ENCODE results near the gene GPN2.
"Not testable (repeated sequence)": the region's sequence is repeated elsewhere in the genome, so short reads cannot be mapped to it uniquely, and the experiment has no call there.

GPN2 gene

GRCh38 chr1:26839339-26839722 is 50.8 kb downstream of the GPN2 start:
- H3K4me3 ChIP-seq (replicated peaks; ENCODE audit: insufficient read depth, low read length) = no peak overlapping the region
- no peaks in the 10 kb centered on the region for H3K27me3 ChIP-seq (ENCODE audit: insufficient read depth, poor library complexity, severe bottlenecking)
- H3K27ac ChIP-seq (replicated peaks) = no peak overlapping the region
- no peak for DNase-seq (ENCODE audit: low read depth in 1 of 2, low spot score in 1 of 2)
- TF ChIP-seq SPI1 (IDR thresholded peaks at IDR 0.05; ENCODE audit: borderline replicate concordance, low read depth) (no peak), REST (IDR thresholded peaks at IDR 0.05; ENCODE audit: insufficient replicate concordance, low read depth) (no peak), POLR2AphosphoS5 (IDR thresholded peaks at IDR 0.05; ENCODE audit: low read depth) (no peak), GABPA (IDR thresholded peaks at IDR 0.05; ENCODE audit: low read depth) (no peak), CTCF (IDR thresholded peaks at IDR 0.05; ENCODE audit: insufficient read depth, low read length) (no peak)

- H3K4me3 ChIP-seq (replicated peaks; ENCODE audit: insufficient read depth, low read length) = no peak overlapping the region
- no peaks in the 10 kb centered on the region for H3K27me3 ChIP-seq (ENCODE audit: insufficient read depth, poor library complexity, severe bottlenecking)
- DNase-seq (ENCODE audit: low read depth in 1 of 2, low spot score in 1 of 2) = peak in 1 of 2 experiments; percentile 53
- no peak for TF ChIP-seq POLR2AphosphoS5 (IDR thresholded peaks at IDR 0.05; ENCODE audit: low read depth)
- TF ChIP-seq CTCF (IDR thresholded peaks at IDR 0.05; ENCODE audit: insufficient read depth, low read length) = no peak
- TF ChIP-seq SPI1 (IDR thresholded peaks at IDR 0.05; ENCODE audit: borderline replicate concordance, low read depth) = no peak
- TF ChIP-seq GABPA (IDR thresholded peaks at IDR 0.05; ENCODE audit: low read depth) = no peak
- no peak for TF ChIP-seq REST (IDR thresholded peaks at IDR 0.05; ENCODE audit: insufficient replicate concordance, low read depth)
- H3K27ac ChIP-seq (replicated peaks) = 0 out of 2 replicates have a peak overlapping the region, but pooled peaks have one; percentile 12
Observed at GRCh38 chr1:26838474-26839338, 51.4 kb downstream of the GPN2 start.

- H3K27me3 ChIP-seq (ENCODE audit: insufficient read depth, poor library complexity, severe bottlenecking); H3K4me3 ChIP-seq (replicated peaks; ENCODE audit: insufficient read depth, low read length); DNase-seq (ENCODE audit: low read depth in 1 of 2, low spot score in 1 of 2); H3K27ac ChIP-seq (replicated peaks): not testable (repeated sequence)
Observed at GRCh38 chr1:26837665-26838064, 52.4 kb downstream of the GPN2 start.

- no peaks in the 10 kb centered on the region for H3K27me3 ChIP-seq (ENCODE audit: insufficient read depth, poor library complexity, severe bottlenecking)
- H3K27ac ChIP-seq (replicated peaks) = peak overlapping the region; percentile 64
- TF ChIP-seq POLR2AphosphoS5 (IDR thresholded peaks at IDR 0.05; ENCODE audit: low read depth) (peak; percentile 25; the same call in 1 of the 2 replicates), REST (IDR thresholded peaks at IDR 0.05; ENCODE audit: insufficient replicate concordance, low read depth) (no peak), CTCF (IDR thresholded peaks at IDR 0.05; ENCODE audit: insufficient read depth, low read length) (peak; percentile 19), GABPA (IDR thresholded peaks at IDR 0.05; ENCODE audit: low read depth) (peak; percentile 79)
- DNase-seq (ENCODE audit: low read depth in 1 of 2, low spot score in 1 of 2) = peak; percentile 63 to 91
- H3K4me3 ChIP-seq (replicated peaks; ENCODE audit: insufficient read depth, low read length) = no peak overlapping the region
Observed at GRCh38 chr1:26833432-26834405, 56.4 kb downstream of the GPN2 start.
